Fibroblast of skin of scalp (primary cell): ENCODE measurements around the gene ENAM.
A peak's percentile ranks its signal among the peaks of the same experiment; 100 is the strongest.
"Not testable (repeated sequence)": the region's sequence is repeated elsewhere in the genome, so short reads cannot be mapped to it uniquely, and the experiment has no call there.

Experiments used
- DNase-seq: peaks from one replicate; pipeline ENCODE4 v3.0.0-alpha.2; 2013

ENAM gene

GRCh38 chr4:70676554-70677090 is 48.1 kb downstream of the ENAM start:
- no peak for DNase-seq

DNA sequence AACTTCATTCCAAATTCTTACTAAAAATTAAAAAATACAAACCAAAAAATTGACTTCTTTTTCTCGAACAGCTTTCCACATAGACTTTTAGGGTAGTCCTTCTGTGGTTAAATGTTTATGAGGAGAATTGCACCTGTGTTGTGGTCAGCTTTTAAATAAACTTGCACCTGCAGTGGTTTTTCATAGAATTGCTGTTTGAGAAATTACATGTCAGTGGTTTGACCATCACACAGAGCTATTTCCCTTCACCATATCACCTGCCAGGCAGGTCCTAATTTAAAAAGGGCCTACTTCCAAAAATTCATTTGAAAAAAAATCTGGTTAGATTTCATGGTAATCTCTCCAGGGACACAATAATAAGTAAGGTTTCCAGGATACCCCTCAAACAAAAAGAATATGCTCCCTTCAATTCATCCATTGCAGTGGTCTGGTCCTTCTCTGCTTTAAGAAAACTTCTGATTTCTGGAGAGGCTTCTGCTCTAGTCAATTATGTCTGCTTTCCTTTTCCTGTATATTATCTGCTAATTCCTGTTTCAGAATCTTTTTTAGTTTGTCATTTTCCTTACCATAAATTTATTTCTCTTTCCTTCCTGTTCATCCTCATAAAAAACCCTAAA is 49.9 kb downstream of the ENAM start:
- DNase-seq: no peak

DNA sequence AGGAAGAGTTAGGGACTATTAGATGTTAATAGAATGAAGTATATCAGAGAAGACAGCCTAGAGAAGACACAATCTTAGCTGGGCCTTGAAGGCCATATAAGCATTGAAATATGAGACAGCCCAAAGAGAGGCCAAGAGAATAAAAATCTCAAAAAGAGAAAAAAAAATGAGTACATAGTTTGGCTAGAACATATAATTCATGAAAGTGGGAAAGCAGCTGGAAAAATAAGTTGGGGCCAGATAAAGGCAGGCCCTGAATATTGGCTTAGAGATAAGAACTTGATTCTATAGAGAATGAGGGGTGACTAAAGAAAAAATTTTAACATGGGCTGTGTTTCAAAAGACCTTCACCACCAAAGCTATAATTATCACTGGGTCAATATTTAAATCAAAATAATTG is 52.4 kb downstream of the ENAM start:
- no peak for DNase-seq

- DNase-seq: no peak
Measured at GRCh38 chr4:70681704-70682103, 53.2 kb downstream of the ENAM start.

GRCh38 chr4:70682142-70682541 is 53.6 kb downstream of the ENAM start:
- not testable (repeated sequence) for DNase-seq

- DNase-seq: no peak
Measured at GRCh38 chr4:70687392-70687791, 58.8 kb downstream of the ENAM start.

- peak; percentile 100 for DNase-seq
Measured at GRCh38 chr4:70687821-70688794, 59.6 kb downstream of the ENAM start, which contains the start of gene UTP3. UTP3 (plus strand) TSS chr4:70688532; CDS start chr4:70688678, 146 bp downstream.

DNA sequence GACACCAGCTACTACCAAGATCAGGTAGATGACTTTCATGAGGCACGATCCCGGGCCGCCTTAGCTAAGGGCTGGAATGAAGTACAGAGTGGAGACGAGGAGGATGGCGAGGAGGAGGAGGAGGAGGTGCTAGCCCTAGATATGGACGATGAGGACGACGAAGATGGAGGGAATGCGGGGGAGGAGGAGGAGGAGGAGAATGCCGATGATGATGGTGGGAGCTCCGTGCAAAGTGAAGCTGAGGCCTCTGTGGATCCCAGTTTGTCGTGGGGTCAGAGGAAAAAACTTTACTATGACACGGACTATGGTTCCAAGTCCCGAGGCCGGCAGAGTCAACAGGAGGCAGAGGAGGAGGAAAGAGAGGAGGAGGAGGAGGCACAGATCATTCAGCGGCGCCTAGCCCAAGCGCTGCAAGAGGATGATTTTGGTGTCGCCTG is 60.3 kb downstream of the ENAM start:
- DNase-seq: no peak

- DNase-seq: no peak
Measured at GRCh38 chr4:70691661-70692060, 63.1 kb downstream of the ENAM start.

DNA sequence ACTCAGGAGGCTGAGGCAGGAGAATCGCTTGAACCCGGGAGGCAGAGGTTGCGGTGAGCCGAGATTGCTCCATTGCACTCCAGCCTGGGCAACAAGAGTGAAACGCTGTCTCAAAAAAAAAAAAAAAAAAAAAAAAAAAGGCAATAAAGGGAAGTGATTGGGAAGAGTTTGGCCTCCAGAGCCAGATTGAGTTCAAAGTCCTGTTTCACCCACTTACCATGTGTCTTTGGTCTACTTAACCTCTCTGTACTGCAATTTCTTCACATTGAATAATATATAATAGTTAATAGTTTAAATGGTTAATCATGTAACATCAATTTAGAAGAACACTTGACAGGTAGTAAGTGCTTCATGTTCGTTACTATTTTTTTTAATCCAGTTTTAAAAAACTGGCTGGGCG is 66.1 kb downstream of the ENAM start:
- DNase-seq: not testable (repeated sequence)
